AG04450 (cell line): ENCODE measurements around the gene STRADB. TPM values are rescaled to one million over a fixed set of nuclear protein-coding genes. Genes with fewer than 3 reads are reported as not detected.
A peak's percentile ranks its signal among the peaks of the same experiment; 100 is the strongest.

Experiments
- CTCF ChIA-PET: fragments of 300-600, 350-600 bp; formaldehyde crosslinking; extraction: SDS; loops from one replicate; lab custom pipeline; 2022; ENCODE audit warnings: antibody characterized with exemption, inconsistent platforms; lab: Charles Lee
- POLR2A ChIA-PET: fragments of 350-600 bp; formaldehyde crosslinking; extraction: SDS; loops from one replicate; lab custom pipeline; 2021; ENCODE audit warnings: antibody characterized with exemption, inconsistent platforms; lab: Yijun Ruan, JAX
- DNase-seq: peaks from one replicate; pipeline ENCODE4 v3.0.0-alpha.2; 2011; ENCODE audit warnings: low read depth, low spot score
- H3K27ac ChIP-seq: one replicate; pipeline ENCODE4 v1.5.1; 2012; ENCODE audit warnings: low read depth, low read length, control low read depth
- H3K27me3 ChIP-seq: one replicate; pipeline ENCODE4 v1.6.0; 2012; ENCODE audit warnings: low read length; ENCODE audit not compliant: control insufficient read depth, insufficient read depth
- H3K4me3 ChIP-seq: 2 replicates; pipeline ENCODE4 v1.5.1; 2011; ENCODE audit warnings: mild to moderate bottlenecking, low read depth, low read length, control low read depth
- H3K9me3 ChIP-seq: 2 replicates; pipeline ENCODE4 v1.5.1; 2012; ENCODE audit warnings: low read length; ENCODE audit not compliant: control insufficient read depth, insufficient read depth
- CTCF ChIP-seq: IDR thresholded peaks from 2 replicates; pipeline ENCODE4 v1.5.1; 2011; ENCODE audit warnings: low read depth, low read length, control low read depth, inconsistent platforms
- polyA plus RNA-seq: library from polyadenylated mRNA; depleted of rRNA; stranded (reverse); fragments of >200 nt; gene quantifications from 2 replicates; pipeline ENCODE4 v1.2.3, GENCODE V29; 2011

Gene STRADB
- polyA plus RNA-seq, 1 experiment, result 34.7 TPM

DNA sequence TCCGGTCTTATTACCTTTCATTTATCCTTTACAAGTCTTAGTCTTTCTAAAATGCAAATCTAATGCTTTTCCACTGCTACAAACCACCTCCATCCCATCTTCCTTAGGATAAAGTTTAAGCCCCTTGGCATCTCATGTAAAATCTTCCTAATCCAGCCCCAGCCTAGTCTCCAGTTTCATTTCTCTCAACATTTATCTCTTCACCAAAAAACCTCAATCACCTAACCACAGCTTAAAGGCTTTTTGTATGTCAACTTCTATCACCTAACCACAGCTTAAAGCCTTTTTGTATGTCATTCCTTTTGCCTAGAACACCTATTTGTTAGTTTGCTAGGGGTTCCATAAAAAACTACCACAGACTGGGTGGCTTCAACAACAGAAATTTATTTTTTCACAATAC lies 4.5 kb upstream of the STRADB start:
- DNase-seq, result no peak
- Histone ChIP-seq H3K4me3 (no peak overlapping the region), H3K27ac (no peak overlapping the region), H3K27me3 (no peaks in the 10 kb centered on the region), H3K9me3 (no peaks in the 10 kb centered on the region; the same call in 1 of the 2 replicates)
- CTCF ChIA-PET, result interaction anchor here (2.1 kb wide), 1 partner anchor 215 kb away, joined by 7 read pairs; no protein-coding TSS in a partner anchor
- POLR2A ChIA-PET, result no interaction called here
- TF ChIP-seq CTCF, result no peak

DNA sequence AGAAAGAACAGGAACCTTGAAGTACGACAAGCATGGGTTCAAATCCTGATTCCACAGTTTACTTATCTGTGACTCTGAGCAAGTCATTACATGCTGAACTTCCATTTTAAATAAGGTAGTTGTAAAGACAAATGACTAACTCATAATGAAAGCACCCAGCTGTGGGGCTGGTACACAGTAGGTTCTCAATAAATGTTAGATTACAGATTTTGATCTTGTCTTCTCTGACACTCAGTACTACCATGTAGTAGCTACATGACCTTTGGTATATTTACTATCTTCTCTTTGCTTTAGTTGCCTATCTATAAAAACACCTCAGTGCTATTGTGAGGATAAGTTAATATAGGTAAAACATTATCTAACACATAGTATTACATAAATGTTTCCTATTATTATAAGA lies 3.5 kb upstream of the STRADB start:
- H3K27ac ChIP-seq, result no peak overlapping the region
- no peaks in the 10 kb centered on the region for H3K27me3 ChIP-seq
- ChIA-PET POLR2A (no interaction called here), CTCF (no interaction called here)
- H3K9me3 ChIP-seq, result no peaks in the 10 kb centered on the region; the same call in 1 of the 2 replicates
- no peak for TF ChIP-seq CTCF
- no peak overlapping the region for H3K4me3 ChIP-seq
- no peak for DNase-seq

- H3K27ac ChIP-seq, result no peak overlapping the region
- no peaks in the 10 kb centered on the region; the same call in 1 of the 2 replicates for H3K9me3 ChIP-seq
- no peak for TF ChIP-seq CTCF
- CTCF ChIA-PET, result interaction anchor here (0.7 to 0.8 kb wide), 2 partner anchors 42 to 195 kb away, joined by 4 read pairs; partner anchors contain the start of gene TMEM237
- POLR2A ChIA-PET, result interaction anchor here (0.7 to 0.8 kb wide), 2 partner anchors 9 to 155 kb away, joined by 3 read pairs; no protein-coding TSS in a partner anchor
- no peaks in the 10 kb centered on the region for H3K27me3 ChIP-seq
- DNase-seq, result no peak
- no peak overlapping the region for H3K4me3 ChIP-seq
Observed at GRCh38 chr2:201448701-201449100, 2.8 kb upstream of the STRADB start.

DNA sequence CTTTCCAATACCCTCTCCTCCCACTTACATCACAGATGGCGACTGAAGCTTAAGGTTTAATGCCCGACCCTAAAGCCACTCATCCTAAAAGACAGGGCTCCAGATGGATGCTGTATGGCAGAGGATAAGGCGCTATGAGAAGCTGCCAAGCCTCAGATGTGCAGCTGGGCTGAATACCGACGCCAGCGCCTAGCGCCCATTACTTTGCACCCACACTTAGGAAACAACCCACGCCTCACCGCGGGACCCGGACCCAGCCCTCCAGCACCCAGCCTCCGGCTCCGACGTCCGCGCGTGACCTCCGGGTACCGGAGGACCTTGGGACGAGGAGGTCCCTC lies 617 bp upstream of the STRADB start:
- ChIA-PET POLR2A (interaction anchor here (0.5 to 1.4 kb wide), 12 partner anchors 11 to 377 kb away, joined by 3 to 11 read pairs (median 3); partner anchors contain the start of gene TMEM237), CTCF (interaction anchor here (0.6 to 1.5 kb wide), 4 partner anchors 8 to 219 kb away, joined by 3 to 12 read pairs (median 4); no protein-coding TSS in a partner anchor)
- no peak for TF ChIP-seq CTCF
- Histone ChIP-seq H3K27ac (peak overlapping the region; percentile 69), H3K9me3 (no peaks in the 10 kb centered on the region; the same call in 1 of the 2 replicates), H3K27me3 (no peaks in the 10 kb centered on the region), H3K4me3 (peak overlapping the region; percentile 86)
- no peak for DNase-seq
